HG03139 (cell line): ENCODE measurements around the gene FOXO6.
"Not testable (repeated sequence)": the region's sequence is repeated elsewhere in the genome, so short reads cannot be mapped to it uniquely, and the experiment has no call there.

Source experiments
- ATAC-seq: cut with Tn5 transposase; IDR thresholded peaks from one replicate; pipeline ENCODE4 v1.9.1; 2021; ENCODE audit not compliant: unreplicated experiment

FOXO6 gene

DNA sequence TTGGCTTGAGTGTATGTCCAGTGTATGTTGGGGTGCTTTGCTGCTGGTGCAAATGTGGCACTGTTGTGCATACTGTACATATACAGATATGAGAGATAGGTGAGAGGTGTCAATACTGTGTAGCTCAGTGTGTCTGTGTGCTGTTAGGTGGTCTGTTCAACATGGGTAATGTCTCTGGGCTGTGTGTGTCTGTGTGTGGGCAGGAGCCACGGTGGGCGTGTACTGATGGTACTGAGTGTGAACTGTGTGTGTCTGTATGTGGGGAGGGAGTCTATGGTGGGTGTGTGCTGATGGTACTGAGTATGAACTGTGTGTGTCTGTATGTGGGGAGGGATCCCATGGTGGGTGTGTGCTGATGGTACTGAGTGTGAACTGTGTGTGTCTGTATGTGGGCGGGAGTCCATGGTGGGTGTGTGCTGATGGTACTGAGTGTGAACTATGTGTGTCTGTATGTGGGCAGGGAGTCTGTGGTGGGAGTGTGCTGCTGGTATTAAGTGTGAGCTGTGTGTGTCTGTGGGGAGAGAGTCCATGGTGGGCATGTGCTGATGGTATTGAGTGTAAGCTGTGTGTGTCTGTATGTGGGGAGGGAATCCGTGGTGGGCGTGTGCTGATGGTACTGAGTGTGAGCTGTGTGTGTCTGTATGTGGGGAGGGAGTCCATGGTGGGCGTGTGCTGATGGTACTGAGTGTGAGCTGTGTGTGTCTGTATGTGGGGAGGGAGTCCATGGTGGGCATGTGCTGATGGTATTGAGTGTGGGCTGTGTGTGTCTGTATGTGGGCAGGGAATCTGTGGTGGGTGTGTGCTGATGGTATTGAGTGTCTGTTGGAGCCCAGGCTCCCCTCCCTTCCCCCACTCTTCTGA lies 32.2 kb upstream of the FOXO6 start:
- ATAC-seq: no peak

DNA sequence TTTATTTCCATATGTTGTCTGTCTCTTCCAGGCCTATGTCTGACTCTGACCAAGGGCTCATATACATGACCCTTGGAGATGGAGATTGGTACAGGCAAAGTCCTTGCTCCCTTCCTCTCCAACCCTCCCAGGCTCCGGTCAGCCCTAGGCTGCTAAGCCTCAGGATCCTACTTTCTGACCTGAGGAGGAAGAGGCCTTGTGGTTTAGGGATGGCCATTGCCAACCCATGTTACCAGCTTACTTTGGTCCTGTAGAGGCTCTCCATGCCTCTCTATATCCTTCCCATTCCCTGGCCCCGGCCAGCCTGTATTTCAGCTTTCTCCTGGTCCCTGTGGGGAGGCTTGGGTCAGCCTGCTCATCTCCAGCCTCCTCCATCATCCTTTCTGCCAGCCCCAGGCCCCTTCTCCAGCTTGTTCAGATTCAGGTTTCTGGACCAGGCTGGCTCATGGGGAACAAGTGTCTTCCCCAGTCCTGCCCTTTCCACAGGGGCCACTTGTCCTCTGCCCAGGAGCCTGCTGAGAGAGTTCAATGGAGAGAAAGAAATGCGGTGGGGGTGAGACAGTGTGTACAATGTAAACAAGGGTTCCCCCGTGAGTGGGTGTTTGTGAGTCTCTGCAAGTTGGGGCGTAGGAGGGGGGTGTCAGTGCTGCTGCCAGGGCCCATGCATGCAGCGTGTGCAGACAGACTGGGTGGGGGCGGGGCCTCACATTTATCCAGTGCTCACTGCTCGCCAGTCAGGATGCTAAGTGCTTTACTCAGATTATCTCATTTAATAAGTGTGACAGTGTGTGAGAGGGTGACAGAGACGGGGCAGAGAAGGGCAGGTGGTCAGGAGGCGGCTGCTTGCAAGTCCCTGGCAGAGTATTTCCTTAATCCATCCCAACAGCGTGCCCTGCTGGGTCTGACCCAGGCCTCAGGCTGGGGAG lies 31.3 kb upstream of the FOXO6 start:
- no peak for ATAC-seq

DNA sequence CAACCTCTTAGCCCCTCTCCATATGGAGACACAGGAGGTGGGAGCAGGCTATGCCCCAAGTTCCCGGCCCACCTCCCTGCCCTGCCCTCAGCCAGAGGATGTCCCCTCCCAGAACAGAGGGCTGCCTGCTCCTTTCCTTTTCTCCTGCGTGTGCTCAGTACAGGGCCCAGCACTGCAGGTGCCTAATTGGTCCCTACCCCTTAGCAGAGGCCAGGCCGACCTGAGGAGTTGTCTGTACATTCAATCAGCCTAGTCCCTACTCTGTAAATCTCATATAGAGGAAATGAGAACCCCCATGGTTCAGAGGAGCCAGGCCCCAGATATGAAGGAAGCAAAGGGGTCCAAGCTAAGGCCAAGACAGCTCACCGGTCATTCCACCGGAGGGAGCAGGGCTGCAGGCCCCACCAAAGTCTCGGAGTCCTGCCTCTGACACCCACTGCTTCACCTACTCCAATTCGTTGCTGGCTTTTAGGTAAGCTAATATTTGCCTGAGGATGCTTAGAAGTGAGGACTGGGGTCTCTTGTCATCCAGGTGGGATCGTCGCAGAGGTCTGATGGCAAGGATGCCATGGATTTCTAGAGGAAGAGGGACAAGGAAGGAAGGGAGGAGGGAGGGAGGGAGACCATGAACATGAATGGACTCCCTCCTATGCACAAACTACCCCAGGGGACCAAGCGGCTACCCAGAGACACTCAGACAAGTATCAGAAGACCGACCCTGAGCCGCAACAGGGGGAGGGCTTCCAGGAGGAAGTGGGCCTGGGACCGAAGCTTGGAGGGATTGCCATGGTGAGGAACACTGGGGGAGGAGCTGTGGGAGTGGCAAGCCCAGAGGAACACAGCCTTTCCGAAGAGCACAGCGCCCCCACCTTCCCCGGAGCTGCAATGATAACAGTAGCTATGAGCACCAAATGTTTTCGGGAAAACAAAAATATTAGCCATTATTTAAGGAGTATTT lies 30.4 kb upstream of the FOXO6 start:
- ATAC-seq: no peak

DNA sequence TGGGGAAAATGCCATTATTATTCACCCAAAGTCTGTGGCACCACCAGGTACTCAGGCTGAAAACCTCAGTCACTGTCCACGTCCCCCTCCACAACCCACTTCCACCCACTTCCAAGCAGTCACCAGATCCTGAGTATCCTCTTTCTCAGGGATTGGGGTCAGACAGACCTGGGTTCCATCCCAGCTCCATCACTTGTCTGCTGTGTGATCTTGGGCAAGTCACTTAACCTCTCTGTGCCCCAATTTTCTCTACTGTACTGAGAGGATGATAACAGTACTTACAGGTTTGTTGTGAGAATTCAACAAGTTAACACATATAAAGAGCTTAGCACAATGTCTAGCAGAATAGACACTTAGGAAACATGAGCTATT lies 29.7 kb upstream of the FOXO6 start:
- no peak for ATAC-seq

DNA sequence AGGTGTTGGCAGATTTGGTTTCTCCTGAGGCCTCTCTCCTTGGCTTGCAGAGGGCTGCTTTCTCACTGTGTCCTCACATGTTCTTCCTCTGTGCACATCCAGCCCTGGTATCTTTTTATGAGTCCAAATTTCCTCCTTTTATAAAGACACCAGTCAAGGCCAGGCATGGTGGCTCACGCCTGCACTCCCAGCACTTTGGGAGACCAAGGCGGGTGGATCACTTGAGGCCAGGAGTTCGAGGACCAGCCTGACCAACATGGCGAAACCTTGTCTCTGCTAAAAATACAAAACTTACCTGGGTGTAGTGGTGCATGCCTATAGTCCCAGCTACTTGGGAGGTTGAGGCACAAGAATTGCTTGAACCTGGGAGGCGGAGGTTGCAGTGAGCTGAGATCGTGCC lies 29.1 kb upstream of the FOXO6 start:
- not testable (repeated sequence) for ATAC-seq

DNA sequence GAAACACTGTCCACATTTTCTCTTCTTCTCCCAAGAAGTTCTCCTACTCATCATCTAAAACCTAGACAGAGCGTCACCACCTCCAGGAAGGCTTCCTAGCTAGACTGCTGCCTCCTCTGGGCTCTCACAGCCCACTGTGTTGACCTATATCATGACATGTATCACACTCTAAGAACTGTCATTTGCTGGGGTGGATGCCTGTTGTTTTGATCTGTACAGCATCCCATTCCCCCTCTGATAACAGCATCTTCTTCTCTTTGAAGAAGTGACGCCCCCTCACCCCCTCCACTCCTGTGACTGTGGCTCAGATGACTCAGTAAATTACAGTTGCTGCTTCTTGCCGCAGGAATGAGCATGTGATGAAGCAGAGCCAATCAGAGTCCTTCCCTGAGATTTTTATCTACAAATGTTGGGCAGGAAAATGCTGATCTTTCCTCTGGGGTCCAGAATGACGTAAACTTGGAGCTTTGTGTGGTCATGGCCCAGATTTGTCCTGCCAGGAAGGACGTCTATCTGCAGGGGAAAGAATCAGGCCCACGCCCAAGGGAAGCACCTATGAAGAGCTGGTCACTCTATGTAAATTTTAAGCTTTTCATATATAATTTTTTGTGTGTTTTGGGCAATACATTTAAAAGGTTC lies 28.0 kb upstream of the FOXO6 start:
- ATAC-seq: no peak

DNA sequence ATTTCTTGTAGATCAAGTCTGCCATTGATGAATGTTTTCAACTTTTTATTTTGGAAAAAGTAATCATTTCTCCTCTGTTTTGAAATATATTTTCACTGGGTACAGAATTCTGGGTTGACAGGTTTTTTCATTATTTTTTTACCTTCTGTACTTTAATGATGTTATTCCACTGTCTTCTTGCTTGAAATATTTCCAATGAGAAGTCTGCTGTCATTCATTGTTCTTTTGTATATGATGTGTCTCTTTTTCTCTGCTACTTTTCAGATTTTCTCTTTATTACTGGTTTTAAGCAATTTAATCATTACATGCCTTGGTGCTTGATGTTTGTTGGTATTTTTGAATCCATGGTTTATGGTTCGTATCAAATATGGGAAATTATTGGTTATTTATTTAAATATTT lies 22.4 kb upstream of the FOXO6 start:
- no peak for ATAC-seq

DNA sequence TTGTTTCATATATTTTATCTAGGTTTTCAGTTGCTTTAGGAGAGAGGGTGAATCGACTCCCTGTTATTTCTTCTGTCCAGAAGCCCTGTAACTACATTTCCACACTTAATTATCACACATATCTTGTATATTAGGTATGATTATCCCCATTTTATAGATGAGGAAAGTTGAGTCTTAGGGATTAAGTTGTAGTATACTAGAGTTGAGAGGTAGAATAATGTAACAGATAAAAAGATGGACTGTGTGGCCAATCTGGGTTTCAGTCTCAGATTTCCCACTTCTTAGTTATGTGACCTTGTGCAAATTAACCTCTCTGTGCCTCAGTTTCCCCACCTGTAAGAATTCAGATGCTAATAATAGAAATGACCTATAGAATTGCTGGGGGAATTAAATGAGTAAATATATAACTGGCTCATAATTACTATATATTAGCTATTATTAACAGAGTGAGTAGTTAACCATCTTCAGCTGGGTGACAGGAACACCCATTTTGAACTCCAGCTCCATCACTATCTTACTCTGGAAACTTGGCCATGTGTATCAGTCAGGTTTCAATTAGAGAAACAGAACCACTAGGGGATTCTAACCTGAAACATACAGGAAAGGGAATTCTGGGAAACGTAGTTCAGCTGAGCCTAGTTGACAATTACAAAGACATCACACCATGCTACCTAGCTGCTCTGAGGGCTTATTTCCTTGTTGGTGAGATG lies 20.4 kb upstream of the FOXO6 start:
- ATAC-seq: no peak

DNA sequence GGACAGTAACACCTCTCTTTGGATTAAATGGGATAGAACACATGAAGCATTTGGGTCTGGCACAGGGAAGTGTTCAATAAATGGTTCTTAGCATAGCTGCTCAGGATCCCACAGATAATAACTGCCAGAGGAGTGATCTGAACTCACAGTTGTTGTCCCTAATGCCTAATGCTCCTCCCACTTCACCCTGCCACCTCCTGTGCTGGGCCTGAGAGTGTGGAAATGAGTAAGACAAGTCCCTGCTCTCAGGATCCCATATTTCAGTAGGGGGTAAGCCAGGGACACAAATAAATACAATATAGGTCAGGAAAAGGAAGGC lies 19.9 kb upstream of the FOXO6 start:
- ATAC-seq: no peak

DNA sequence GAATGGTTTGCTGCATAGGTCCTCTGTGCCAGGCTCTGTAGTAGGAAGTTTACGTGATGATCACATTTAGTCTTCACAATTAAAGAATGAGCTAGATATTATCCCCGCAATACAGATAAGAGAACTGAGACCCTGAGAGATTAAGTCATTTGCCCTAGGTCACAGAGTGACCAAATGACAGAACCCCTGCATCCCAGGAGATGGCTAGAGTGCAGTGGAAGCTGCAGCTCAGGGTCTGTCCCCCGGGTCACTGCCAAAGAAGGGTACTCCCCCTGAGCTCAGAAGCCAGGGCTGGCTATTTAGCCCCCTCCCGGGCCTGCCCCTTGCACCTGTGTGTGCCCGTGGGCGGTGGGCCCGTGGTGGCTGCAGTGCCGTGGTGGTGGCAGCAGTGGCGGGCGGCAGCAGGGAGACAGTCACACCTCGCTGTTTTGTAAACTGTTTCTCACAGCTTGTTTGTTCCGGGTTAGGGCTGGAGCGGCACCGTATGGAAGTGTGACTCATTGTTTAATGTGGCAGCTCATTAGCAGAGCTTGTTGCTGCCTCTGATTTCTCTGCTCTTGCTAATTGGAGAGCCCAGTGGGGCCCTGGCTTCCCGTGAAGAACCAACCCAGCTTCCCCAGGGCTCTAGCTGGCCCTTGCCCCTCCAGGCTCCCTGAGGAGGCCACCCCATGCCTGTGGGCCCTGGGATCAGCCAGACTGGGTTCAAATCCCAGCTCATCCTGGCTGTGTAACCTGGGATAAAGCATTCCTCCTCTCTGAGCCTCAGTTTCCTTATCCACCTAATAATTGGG lies 19.3 kb upstream of the FOXO6 start:
- no peak for ATAC-seq

DNA sequence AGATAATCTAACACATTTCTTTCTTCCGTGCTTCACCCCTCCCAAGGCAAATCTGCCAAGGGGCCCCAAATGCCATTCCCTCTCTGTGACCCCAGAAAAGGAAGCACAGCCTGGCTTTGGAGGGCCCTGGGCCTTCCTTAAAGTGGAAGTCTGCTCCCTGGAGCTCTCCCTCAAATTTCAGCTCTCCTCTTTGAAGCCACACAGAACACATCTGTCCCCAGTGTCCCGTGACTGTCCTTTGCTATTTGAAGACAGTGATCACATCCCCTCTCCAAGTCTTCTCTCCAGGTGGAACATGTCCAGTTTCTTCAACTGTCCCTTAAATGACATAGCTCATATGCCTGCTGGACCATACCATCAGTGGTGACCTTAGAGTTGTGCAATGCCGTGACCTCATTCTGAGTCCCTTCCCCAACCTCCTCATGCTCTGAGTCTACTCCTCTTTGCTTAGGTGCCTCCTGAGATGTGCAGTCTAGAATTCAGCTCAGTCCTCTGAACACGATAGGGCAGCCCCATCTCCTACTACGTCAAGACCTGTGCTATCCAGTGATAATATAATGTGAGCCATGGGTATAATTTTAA lies 18.4 kb upstream of the FOXO6 start:
- ATAC-seq: no peak

DNA sequence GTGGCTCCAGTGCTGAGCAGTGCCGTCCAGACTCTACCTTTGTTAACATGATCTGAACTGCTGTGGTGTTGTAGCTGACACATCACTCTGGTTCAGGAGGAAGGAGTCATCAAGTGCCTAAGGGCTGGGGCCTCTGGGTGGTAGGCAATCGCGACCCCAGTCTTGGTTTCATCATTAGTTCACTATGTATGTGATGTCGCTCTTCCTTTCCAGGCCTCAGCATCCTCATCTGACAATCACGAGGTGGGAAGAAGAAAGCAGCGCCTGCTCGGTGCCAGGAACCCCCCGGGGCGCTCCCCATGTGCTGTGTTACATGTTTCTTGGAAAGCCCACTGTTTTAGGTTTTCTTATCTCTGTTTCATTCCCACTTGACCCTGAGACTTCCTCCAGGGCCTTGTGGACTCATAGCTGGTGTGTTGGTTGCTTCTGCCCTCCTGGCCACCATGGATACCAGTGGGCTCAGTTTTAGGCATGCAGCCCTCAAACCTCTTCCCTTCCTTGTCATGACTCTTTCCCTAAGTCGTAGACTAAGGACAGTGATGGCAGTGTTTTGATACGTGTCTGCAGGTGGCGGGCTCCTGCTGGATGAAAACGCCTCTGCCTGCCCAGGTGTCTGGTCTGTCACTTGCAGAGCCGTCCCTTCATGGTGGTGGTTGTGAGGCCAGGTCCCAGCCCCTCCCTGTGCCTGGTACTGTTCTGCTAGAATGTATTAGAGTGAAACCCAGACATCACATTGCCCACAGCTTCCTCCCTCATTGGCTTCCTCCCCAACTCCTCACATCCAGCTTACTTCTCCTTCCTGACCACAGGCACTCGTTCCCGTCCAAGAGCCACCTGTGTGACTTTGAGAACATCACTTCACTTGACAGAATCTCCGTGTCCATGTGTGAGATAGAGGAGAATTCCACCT lies 17.2 kb upstream of the FOXO6 start:
- ATAC-seq: no peak

DNA sequence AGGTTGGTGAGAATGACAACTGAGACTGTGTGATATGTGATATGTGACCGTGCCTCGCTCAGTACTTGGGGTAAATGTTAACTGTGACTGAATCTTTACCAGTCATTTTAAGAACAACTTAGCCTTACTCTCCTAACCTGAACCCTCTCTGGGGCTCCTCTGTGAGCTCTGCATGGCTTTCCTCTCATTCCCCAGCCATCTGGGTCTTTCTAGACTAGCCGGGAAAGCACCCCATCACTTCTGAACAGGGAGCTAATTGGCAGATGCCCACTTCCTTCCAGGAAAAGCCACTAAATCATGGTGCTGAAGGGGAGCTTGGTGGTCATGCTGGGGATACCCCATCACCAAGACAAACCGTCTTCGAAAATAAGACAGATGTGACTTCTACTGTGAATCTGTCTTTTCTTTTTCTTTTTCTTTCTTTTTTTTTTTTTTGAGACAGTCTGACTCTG lies 16.5 kb upstream of the FOXO6 start:
- no peak for ATAC-seq

DNA sequence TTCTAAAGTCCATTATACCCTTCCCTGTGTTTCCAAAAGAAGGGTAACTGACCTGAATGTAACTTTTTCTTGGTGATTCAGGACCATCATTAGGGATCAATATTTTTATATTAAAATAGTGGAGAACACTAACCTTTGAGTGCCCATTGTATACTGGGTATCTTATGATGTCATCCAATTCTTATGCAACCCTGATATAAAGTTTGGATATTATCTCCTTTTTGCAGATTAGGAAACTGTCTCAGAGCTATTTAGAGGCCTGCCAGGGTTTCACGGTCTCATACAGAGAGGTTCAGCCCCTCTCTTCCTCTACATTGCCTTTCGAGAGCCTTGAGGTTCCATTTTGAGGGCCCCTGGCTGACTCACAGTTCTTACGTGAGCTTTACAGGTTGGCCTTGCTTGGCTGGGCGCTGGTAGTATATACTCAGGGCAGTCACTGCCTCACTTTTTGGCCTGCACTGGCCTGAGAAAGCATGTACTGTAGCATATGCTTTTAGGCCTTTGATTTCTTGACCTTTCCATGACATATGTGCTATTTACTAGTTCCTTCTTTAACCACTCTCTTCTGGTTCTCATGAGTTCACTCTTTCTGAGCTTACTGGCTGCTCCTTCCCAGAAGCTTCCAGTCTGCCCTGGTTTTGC lies 15.7 kb upstream of the FOXO6 start:
- no peak for ATAC-seq

DNA sequence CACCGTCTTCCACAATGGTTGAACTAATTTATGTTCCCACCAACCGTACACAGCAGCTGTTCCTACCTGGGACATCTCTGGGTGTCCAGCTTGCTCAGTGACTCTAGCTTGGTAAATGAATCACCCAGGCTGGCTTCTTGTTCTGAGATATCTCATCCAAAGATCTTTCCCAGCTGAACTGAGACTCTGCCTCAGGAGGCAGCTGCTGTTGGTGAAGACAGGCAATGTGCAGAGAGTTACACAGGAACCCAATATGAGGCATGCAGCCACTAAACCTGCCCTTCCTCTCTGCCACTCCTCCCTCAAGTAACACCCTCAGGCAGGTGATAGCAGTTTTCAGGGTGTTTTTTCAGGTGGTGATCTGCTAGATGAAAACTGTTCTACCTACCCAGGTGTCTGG lies 14.0 kb upstream of the FOXO6 start:
- ATAC-seq: no peak

DNA sequence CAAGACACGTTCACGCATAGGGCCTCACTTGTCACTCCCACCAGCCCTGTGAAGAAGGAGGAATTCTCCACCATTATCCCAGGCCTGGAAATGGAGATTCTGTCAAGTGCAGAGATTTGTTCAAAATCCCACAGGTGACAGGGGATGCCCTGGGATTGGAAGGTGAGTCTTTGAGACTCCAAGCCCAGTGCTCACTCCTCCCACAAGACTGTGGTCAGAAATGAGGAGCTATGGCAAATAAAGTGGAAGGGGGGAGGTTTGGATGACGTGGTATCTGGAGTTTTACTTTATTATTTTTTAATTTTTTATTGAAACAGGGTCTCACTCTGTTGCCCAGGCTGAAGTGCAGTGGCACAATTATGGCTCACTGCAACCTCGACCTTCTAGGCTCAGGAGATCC lies 12.8 kb upstream of the FOXO6 start:
- ATAC-seq: no peak

DNA sequence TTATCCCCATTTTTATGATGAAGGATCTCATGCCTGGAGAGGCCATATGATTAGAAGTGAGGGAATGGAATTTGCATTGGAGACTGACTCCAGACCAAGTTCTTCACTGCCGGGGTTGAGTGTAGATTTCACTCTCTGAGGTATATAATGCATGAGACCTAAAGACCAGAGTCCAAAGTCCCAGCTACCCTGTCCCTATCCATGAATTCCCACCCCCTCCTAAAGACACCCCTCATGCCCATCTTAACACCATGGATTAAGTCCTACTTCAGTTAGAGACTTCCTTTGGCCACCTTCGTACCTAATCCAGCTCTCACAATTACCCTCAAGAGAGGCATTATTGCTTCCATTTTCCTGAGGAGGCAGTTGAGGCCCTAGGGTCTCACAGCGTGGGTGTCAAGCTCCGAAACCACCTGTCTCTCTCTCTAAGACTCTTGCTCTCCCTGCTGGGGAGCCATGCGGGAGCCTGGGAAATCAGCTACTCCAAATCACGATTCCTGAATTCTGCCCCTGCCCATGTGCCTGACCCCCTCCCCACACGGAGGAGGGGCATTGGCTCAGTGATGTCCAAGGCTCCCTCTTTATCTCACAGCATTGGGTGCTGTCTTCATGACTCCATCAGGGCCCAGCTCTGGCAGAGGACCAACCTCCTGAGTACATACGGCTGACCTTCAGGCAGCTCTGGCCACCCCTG lies 11.7 kb upstream of the FOXO6 start:
- no peak for ATAC-seq
